Measurements from ENCODE around the gene LIN28A. TPM values are rescaled to one million over a fixed set of nuclear protein-coding genes. Genes with fewer than 3 reads are reported as not detected.
"Not testable (repeated sequence)": the region's sequence is repeated elsewhere in the genome, so short reads cannot be mapped to it uniquely, and the experiment has no call there.

The LIN28A gene, protein sequence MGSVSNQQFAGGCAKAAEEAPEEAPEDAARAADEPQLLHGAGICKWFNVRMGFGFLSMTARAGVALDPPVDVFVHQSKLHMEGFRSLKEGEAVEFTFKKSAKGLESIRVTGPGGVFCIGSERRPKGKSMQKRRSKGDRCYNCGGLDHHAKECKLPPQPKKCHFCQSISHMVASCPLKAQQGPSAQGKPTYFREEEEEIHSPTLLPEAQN
- under 1 TPM in 2 of 12 donors, not detected in 10; 0.07 to 0.11 TPM for polyA plus RNA-seq (ENCODE audit: insufficient read length in 12 of 12)
- long read RNA-seq, donor 1: 0 reads
- long read RNA-seq, donor 2: 0 reads
- long read RNA-seq, donor 3: 0 reads
- long read RNA-seq, donor 4: 0 reads
- long read RNA-seq, donor 5: 0 reads
- long read RNA-seq, donor 6: 0 reads
- long read RNA-seq, donor 7: 0 reads
- long read RNA-seq, donor 8: 0 reads
- long read RNA-seq, donor 9: 0 reads
- long read RNA-seq, donor 10: 0 reads
- long read RNA-seq, donor 11: 0 reads

DNA sequence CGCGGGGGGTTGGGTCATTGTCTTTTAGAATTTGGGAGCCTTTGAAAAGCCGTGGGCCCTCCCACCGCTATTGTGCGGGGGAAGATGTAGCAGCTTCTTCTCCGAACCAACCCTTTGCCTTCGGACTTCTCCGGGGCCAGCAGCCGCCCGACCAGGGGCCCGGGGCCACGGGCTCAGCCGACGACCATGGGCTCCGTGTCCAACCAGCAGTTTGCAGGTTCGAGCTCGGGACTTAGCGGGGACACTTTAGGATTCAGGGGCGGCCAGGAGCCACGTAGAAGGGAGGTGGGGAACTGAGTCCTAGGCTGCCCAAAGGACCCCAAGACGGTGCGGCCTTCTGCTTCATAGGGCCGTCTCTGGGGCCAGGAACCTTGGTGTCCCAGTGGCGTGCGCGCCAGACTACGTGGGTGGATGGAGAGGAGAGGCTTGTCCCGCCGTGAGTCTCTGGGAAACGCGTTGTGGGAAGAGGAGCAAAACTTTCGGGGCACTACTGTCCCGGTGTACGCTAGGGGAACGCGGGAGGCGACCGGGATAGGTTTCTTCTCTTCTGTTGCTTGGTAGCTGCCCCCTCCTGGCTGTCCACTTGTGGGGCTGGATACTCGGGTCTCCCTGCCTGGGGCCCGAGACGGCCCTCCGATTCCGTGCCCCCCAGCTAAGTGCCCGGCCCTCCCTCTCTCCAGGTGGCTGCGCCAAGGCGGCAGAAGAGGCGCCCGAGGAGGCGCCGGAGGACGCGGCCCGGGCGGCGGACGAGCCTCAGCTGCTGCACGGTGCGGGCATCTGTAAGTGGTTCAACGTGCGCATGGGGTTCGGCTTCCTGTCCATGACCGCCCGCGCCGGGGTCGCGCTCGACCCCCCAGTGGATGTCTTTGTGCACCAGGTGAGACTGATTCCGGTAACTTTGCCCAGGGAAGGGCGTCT lies at the start of gene LIN28A:
LIN28A (plus strand) TSS at position 112 of the 918 bp plus-strand sequence; CDS start at position 187, 75 bp downstream.
- no peak for DNase-seq

DNA sequence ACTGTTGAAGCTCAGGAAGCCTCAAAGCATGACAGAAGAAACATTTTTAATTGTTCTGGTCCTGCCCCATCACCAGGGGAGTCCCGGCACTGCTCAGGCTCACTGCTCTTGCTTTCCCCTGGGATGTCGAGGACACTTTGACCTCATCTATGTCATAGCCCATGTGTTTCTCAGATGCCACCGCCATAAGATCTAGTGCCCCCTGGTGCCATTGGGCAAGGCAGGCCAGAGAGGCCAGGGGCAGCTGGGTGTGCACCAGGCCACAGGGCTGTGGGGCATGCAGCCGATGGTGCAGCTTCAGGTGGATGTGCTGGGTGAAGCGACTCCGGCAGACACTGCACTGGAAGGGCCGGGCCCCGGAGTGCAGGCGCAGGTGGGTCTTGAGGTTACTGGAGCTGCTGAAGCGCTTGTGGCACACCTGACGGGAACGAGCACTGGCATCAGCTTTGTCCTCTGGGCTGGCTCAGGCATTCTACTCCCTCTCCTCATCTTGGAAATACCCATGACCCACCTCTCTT lies 49.0 kb upstream of the LIN28A start:
- DNase-seq: no peak

GRCh38 chr1:26362331-26362730 lies 48.3 kb upstream of the LIN28A start:
- no peak for DNase-seq

GRCh38 chr1:26363549-26364448 lies 46.8 kb upstream of the LIN28A start:
- DNase-seq: peak; percentile 57

DNA sequence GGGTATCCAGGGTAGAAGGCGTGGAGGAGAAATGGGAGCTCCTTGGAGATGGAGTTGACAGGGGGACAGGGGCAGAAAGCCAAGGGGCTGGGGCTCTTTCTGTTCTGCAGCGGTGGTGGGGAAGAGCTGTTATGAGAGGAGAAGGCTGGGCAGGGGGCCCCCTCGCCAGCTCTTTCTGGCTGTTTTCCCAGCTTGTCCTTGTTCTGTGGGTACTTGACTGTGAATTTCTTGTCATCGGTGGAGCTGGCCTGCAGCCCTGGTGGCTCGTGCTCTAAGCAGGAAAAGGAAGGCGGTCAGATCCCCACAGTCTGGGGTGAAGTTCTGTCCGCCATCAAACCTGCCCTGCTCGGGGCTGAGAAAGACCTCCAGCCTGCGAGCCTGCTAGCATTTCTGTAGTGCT lies 45.7 kb upstream of the LIN28A start:
- no peak for DNase-seq

GRCh38 chr1:26367441-26367840 lies 43.2 kb upstream of the LIN28A start:
- DNase-seq: no peak

GRCh38 chr1:26368006-26368405 lies 42.6 kb upstream of the LIN28A start:
- no peak for DNase-seq

- DNase-seq: no peak
These were observed 42.1 kb upstream of the LIN28A start for GRCh38 chr1:26368486-26368885.

GRCh38 chr1:26370591-26371382 lies 39.8 kb upstream of the LIN28A start:
- no peak for DNase-seq

- DNase-seq: no peak
These were observed 38.6 kb upstream of the LIN28A start for GRCh38 chr1:26372039-26372438.

DNA sequence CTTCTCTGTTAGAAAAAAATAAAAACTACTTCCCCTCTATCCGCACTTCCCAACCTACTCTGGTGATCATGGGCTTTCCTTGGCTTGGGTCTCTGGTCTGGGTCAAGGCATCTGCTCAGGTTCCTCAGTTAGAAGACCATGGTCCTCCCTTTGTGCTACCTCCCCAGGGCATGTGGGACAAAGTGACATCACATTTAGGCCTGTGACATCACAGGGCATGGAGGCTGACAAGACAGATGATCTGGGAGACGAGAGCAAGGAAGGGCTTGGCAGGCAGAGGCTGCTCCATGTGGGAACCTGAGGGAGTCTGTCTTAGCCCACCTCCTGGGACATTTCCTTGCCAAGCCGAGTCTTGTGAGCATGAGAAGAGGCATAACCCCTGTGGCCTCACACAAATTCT lies 38.0 kb upstream of the LIN28A start, which contains the start of gene ZNF683:
ZNF683 (minus strand) TSS at position 140 of the 400 bp plus-strand sequence. CDS start 4,179 bp downstream, outside the sequence.
- not testable (repeated sequence) for DNase-seq

GRCh38 chr1:26373281-26373680 lies 37.3 kb upstream of the LIN28A start:
- DNase-seq: no peak

- no peak for DNase-seq
These were observed 36.8 kb upstream of the LIN28A start for GRCh38 chr1:26373789-26374188.

DNA sequence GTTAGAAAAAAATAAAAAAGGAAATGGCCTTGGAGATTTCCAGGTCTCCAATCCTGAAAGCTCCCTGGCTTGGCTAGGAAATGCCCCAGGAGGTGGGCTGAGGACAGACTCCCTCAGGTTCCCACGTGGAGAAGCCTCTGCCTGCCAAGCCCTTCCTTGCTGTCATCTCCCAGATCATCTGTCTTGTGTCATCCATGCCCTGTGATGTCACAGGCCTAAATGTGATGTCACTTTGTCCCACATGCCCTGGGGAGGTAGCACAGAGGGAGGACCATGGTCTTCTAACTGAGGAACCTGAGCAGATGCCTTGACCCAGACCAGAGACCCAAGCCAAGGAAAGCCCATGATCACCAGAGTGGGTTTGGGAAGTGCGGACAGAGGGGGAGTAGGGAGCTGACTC lies 36.3 kb upstream of the LIN28A start:
- DNase-seq: not testable (repeated sequence)

- DNase-seq: no peak
These were observed 35.5 kb upstream of the LIN28A start for GRCh38 chr1:26375081-26375480.

DNA sequence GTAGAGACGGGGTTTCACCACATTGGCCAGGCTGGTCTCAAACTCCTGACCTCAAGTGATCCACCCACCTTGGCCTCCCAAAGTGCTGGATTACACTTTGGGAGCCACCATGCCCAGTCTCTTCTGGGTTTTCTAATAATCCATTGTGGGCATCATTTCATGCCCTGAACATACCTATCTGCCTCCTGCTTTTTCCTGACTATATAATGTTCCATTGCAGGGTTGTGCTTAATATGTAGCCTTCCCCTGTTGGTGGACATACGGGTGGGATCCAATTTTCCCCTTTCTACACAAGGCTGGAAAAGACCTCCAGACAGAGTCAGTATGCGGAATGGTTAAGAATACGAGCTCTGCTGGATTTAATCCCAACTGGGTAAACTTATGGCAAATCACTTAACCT lies 34.6 kb upstream of the LIN28A start:
- DNase-seq: no peak

GRCh38 chr1:26378088-26378878 lies 32.3 kb upstream of the LIN28A start:
- DNase-seq: peak; percentile 45

DNA sequence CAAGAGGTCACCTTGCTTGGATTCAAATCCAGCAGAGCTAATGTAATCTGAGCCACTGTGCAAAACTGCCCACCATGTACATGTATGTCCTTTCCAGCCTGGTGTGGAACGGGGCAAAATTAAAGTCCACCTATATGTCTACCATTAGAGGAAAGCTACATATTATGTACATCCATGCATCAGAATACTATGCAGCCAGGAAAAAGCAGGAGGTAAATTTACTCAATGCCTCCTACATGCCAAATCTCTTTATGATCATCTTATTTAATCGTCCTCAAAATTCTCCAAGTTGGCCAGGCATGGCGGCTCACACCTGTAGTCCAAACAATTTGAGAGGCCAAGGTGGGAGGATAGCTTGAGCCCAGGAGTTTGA lies 31.8 kb upstream of the LIN28A start:
- DNase-seq: no peak

- DNase-seq: no peak
These were observed 26.5 kb upstream of the LIN28A start for GRCh38 chr1:26384076-26384475.

Data from muscle of arm (tissue), 14 donors.